Activated T-cell treated with anti-CD3 and anti-CD28 coated beads for 48 hours (primary cell): ENCODE results near the gene EPB41L1.

Source experiments
- DNase-seq: peaks from one replicate; pipeline ENCODE4 v3.0.0-alpha.2; 2020; ENCODE audit warnings: low read depth

The EPB41L1 gene

DNA sequence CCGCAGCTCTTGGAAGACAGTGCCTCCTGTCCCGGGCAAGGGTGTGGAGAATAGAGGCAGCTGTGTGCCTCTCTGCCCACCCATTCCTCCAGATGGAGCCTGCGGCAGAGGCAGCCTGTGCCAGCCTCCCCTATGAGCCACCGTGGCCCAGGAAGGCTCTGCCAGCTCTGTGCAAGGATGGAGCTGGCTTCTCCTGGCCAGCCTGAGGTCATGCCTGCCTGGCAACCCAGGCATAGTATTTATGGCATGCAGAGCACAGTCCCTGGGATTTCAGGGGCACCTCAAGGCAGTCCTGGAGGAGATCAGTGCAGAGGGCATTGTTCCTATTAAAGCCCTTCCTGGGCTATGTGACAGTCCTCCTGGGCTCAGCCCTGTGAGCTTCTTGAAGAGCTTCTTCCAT, 1.5 kb downstream of the EPB41L1 start:
- no peak for DNase-seq

DNA sequence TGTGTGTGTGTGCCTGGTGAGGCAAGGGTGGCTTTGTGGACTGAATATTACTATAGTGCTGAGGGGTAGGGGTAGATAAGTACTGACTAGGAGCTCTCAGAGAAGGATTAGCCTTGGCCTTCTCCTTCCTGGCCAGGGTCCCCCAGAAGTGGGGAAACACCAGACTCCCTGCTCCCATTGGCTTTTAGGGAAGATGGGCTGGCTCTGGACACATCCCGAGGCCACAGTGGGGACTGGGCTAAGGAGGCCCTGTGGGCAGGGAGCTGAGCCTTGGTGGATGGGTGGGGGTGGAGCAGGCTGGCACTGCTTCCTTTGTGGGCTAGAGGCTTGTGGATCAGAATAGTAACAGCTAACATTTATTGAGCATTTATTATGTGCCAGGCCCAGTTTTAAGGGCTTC, 3.1 kb downstream of the EPB41L1 start:
- no peak for DNase-seq

DNA sequence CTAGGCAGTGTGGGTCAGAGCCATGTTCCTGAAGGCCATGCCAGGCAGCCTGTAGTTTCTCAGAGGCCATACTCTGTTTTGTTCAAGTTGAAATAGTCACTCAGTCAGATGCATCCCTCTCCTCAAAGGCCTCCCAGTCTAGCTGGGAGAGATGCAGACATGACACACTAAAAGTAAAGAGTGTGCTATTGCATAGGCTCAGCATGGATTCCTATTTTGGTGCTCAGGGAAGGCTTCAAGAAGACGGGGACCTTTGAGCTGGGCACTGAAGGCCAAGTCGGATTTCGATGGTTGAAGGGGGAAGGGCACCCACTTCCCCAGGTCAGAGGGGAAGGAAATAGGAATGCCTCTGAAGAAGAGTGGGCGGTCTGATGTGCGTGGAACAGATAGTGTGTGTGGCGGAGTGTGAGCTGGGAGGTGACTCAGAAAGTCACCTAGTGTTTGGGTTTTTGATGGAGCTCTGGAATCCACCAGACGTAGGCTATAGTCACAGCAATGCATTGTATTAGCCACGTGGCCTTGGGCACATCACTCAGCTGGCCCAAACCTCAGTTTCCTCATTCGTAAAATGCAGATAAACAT, 3.7 kb downstream of the EPB41L1 start:
- DNase-seq, result no peak

DNA sequence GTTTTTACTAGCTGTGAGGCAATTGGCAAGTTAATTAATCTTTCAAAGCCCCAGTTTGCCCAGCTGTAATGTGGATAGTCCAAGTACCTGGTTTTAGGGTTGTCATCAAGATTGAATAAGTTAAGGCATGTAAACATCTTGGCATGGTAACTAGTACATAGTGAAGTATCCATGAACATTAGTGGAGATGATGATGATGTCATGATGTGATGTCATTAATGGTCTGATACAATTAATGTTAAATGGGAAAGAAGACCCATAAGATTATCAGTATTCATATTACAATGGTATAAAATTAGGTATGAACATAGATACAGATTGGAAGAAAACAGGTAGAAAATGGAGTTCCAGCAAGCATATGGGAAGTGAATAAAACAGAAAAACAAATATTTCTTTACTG, 5.3 kb downstream of the EPB41L1 start:
- no peak for DNase-seq

DNA sequence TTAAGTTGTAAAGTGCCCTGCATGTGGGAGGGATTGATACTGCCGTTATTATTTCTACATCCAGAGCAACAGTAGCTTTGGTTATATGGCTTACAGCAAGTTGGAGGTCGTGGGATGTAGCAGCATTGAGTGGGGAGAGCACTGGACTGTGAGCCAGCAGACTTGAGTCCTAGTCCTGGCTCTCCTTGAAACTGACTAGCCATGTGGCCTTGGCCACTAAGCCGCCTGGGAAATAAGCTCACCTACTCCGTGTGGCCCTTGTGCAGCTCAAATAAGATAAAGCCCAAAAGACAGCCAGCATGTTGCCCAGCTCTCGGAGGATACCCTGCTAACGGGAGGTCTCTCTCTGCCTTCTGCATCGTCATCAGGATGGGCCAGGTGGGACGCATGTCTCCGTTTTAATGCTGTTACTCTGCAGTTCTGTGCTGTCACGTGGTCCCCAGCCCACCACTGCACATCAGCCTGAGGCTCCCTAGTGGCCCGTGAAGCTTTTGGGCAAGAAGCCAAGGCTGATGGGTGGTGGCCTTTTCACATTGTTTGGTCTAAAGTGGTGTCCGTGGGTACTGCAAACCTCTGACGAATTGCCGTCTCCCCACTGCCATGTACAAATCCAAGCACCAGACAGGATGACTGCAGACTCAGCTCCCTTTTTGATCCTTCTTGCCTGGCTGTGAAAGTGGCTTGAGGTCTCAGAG, 7.9 kb downstream of the EPB41L1 start:
- no peak for DNase-seq

DNA sequence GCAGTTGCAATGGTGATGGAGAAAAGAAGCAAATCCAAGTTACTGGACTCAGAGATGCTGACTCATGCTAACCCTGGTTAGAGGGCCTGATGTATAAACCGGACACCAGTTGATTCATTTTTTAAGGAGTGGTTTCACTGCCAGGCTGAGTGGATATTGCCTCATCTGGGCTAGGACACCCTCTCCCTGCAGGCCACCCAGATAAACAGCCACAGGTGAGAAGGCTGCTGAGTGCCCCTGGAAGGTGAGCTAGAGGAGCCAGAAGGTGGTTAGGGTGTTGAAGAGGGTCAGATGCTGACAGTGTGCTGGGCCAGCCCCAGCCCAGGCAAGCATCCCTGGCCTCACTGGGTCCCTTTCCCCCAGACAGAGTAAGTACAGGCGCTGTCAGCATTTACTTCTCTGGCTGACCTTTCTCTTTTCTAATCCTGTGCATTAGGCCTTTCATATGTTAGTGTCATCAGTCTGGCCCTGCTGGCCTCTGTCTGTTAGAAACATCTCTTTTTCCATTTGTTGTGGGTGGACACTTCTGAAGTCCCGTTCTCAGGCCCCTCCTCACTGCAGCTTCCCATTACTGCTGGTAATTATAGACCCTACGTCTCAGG, 13.5 kb downstream of the EPB41L1 start:
- DNase-seq, result no peak

DNA sequence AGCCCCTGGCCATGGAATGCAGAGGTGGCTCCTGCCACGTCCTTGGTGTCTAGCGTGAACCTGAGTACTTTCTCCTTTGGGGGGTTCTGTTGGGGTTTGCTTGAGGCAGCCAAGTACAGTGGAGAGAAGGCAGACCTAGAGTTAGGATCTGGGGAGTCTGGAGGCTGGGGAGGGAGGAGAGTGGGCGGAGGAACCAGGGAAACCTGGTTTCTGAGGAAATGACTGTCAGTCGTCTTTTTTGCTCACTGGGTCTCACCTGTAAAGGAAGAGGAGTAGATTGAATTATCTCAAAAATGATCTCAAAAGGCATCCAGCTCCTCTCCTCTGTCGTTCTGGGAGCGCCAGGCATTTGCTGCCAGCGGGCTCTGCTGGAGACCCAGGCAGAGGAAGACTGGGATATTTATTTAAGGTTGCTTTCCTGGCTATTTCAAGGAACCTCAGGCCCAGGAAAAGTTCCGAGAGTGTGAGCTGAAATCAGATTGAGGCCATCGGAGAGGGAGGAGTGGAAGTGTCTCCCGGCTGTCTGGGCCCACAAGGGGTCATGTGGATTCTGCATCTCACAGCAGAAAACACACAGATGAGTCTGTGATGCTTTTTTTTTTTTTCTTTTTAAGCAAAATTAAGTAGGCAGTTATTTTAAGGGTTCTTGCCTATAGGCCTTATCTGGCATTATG, 16.1 kb downstream of the EPB41L1 start:
- no peak for DNase-seq

DNA sequence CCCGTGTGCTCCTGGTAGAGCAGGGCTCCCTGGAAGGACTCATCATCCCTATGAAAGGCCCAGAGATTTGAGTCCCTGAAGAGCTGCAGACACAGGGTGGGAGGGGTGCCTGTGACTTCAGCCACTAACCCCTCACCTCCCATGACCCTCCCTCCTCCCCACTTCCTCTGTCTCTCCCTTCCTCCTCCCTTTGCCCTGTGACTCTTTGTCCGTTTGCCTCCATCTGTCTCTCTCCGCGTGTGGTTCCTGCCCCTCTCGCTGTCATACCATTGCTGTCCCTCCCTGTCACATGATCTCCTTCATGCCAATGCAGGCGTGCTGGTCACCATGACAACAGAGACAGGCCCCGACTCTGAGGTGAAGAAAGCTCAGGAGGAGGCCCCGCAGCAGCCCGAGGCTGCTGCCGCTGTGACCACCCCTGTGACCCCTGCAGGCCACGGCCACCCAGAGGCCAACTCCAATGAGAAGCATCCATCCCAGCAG, 19.0 kb downstream of the EPB41L1 start:
- DNase-seq, result no peak

DNA sequence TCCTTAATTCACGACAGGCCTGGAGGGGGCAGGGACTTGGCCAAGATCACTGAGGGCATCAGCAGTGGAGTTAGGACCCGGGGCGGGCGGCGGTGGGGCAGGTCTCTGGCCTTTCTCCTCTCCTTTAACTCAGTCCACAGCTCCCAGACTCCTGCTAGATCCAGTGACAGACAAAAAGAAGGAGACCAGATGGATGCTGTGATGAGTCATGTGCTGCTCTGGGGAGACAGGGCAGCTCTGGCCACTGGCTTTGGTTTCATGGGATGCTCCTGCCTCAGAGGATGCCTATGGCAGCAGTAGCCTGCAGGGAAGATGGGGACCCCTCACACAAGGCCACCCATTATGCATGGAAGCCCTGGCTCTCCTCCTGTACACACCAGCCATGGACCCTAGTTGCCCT, 20.5 kb downstream of the EPB41L1 start:
- no peak for DNase-seq

DNA sequence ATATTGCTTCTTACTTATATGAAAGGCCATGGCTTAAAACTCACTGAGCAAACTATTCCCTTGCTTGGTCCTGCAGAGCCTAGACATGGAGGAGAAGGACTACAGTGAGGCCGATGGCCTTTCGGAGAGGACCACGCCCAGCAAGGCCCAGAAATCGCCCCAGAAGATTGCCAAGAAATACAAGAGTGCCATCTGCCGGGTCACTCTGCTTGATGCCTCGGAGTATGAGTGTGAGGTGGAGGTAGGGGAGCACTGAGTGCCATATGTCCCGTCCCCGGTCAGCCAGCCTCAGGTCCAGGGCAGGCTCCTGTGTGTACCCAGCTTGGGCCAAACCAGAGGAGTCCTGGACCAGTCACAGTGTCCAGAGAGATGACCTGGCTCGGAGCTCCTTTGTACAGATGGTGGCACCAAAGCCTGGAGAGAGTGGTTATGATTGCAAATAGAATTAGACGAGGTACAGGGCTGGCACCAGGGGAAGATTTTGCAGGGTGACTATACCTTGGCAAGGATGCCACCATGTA, 21.0 kb downstream of the EPB41L1 start:
- DNase-seq, result no peak

DNA sequence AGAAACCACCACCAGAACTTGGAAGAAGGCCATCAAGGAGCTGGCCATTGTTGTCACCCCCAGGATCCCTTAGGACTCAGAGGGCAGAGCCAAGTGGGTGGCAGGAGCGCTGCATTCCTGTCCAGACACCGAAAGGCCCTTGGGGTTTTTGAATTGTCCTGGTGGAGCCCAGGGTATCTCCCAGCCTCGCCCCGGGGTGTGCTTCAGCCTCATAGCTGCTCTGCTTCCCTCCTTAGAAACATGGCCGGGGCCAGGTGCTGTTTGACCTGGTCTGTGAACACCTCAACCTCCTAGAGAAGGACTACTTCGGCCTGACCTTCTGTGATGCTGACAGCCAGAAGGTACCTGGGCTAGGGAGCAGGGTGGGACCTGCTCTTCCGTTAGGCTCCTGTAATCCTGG, 23.2 kb downstream of the EPB41L1 start:
- no peak for DNase-seq

DNA sequence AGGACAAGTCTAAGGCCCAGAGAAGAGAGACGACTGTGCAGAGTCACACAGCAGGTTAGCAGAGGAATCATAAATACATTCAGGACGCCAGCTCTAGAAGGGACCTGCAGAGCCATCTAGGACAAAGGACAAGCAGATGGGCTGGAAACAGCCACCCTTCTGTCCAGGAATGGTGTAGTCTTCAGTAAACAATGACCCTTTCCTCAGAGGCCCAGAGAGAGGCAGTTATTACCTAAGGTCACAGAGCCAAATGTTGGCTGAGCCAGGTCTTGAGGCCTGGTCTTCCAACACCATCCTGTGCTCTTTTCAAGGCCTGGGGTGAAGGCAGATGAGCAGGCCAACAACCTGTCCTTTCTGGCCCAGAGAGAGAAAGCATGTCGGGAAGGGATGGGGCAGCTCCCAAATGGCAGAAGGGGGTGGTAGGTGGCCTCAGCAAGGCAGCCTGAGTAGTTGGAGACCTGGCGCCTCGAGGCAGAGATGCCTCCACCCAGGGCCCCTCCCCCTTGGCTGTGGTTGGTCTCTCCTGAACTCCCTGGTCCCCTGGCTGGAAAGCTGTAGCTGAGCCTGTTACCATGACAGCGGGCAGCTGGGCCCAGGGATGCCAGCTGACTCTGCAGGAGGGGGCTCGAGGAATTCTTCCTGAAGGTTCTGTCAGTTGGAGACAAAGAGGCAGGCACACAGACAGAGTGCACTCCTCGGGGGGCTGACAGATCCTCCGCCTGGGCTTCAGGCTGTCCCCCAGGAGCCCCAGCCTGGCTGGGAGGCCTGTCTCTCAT, 24.8 kb downstream of the EPB41L1 start:
- no peak for DNase-seq

DNA sequence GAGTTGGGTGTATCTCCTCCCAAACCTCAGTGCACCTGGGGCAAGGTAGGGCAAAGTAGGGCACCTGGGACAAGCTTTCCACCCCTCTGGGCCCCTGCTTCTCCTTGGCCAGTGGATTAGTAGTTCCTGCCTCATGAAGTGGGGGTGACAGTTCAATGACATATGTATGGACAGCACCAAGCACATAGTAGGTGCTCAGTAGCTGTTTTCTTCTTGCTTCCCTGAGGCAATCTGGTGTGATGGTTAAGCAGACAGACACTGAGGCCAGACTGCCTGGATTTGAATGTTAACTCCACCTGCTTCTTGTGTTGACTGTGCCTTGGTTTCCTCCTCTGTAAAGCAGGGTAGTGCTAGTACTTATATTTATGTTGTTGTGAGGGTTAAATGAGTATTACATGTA, 25.8 kb downstream of the EPB41L1 start:
- no peak for DNase-seq

DNA sequence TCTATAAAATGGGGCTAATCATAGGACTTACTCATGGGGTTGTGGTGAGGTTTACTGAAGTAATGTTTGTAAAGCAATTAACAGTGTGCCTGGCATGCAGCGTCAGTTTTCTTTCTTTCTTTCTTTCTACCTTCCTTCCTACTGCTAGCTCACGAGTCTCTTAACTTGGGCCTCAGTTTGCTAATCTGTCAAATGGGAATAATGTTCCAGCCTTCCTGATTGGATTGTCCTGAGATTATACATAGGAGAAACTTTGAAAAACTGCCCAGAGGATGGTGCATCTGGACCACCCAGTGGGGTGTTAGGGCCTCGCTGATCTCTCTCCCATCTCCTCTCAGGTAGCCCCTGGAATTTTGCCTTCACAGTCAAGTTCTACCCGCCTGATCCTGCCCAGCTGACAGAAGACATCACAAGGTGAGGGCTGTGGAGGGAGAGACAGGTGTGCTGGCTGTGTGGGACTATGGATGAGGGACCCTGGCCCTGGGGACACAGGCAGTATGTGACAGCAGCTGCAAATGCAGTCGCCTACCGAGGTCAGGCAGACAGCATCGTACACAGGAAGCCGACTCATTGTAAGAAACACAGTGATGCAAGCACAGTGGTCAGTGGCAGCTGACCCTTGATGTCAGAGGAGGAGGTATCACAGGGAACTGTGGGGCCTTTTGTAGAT, 27.5 kb downstream of the EPB41L1 start:
- DNase-seq, result no peak

DNA sequence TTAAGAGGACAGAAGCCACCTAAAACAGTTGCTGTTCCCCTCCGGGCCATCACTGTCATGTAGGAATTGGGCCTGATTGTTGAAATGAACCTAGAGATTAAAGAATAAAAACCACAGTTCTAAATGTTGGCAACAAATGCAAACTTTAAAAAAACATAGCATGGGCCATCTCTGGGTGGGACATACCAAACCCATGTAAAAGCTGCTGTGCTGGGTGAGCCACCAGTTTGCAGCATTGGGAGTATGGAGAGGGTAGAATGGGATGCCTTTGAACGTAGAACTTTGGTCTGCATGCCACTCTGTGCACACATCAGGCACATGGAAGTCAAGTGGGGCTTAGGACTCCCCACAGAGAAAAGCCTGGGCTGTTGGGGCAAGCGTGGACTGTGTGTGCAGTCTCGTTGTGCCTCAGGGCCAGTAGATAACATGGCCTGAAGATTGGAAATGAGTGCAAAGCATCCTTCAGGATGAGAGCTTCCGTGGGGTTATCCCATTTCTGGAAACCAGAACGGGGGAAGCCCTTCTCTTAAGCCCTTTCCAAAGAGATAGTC, 28.1 kb downstream of the EPB41L1 start:
- DNase-seq, result no peak

DNA sequence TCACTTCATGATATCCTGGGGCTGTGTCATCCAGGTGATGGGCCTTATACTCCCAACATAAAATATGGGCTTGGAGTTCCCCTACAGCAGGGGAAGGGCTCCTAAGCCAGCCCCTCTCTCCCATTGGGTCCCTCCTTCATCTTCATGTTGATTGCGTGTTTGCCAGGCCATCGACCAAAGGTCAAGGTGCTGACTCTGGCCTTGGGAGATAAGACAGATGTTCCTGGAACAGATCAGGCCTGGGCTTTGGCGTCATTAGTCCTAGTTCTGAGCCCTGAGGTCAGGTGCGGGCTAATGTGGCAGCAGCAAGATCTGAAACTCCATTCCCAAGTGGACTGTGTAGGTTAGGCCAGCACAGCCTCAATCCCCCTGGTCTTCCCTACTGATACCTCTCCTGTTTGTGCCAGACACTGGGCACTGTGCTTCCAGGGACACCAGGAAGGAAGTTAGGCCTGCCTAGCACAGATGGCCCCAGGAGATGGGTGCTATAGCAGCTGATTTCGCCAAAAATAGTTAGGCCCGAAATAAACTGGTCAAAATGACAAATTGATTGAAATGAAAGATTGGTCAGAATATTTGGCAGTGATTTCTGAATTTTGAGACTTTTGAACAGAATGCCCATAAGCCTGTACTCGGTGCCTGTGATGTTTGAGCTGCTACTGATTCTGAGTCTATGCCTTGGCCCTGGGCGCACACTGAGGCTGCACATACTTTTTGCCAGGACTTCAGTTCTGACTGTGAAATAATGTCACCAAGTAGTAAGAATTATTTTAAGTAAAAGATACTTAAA, 28.8 kb downstream of the EPB41L1 start:
- DNase-seq, result no peak

DNA sequence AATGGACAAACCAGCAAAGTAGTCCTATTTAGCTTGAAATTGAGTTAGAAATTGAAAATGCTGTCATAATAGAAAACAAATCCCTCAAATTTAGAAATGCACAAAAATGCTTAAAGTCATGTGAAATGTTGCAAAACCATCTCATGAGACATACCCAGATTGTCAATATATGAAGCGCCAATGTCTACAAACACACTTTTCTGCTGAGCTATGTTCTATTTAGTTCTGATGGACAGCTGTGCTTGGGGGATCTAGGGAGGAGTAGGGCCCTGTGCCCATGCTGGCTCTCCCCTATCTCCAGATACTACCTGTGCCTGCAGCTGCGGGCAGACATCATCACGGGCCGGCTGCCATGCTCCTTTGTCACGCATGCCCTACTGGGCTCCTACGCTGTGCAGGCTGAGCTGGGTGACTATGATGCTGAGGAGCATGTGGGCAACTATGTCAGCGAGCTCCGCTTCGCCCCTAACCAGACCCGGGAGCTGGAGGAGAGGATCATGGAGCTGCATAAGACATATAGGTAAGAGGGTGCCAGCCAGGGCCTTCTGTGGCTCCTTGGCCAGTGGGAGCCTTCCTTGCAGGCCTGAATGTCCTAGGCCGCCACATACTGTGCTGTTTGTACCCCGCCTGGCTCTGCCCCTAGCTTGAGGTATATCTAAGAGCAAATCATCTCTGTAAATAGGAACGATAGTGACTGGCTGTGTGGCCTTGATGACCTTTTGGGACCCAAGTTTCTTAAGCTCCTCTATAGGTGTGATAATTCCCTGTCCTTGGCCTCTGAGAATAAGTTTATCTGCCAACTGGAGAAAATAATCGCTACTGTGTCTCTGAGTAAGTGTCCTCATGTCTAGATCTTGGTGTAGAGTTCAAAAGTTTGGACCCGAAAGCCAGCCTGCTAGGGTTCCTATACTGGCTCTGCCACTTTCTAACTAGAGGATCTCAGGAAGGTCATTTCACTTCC, 30.6 kb downstream of the EPB41L1 start:
- no peak for DNase-seq

DNA sequence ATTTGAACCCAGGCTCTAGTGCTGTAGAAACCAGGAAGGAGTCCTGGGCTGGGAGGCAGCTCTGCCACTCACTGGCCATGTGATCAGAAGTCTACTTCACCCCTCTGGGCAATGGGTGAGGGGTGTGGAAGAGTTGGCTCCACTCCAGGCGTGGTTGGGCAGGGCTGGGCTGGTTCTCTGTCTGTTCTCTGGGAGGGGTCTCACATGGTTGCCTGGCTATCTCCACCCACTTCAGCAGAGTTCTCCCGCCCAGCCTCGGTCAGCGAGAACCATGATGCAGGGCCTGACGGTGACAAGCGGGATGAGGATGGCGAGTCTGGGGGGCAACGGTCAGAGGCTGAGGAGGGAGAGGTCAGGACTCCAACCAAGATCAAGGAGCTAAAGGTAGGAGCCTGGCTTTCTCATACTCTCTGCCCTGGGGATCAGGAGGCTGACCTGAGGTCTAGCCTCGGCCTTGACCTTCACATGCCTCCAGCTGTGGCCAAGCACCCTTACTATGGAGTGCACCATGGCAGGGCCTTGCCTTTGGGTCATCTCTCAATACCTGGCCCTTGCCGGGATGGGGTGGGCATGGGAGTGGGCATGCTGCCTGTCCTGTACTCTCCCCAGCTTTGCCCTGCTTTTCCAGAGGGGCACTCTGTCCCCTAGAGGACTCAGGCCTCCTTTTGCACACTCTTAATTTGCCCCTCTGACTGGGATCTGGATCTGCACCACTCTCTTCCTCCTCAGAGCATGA, 39.6 kb downstream of the EPB41L1 start:
- no peak for DNase-seq
